Mesenteric fat pad (tissue), 1 donor: ENCODE results near the gene PUSL1. TPM values are rescaled to one million over a fixed set of nuclear protein-coding genes. Genes with fewer than 3 reads are reported as not detected.

Experiments used
- DNase-seq: peaks from one replicate; pipeline ENCODE4 v3.0.0-alpha.2; 2020; ENCODE audit warnings: low spot score
- total RNA-seq: library from RNA; stranded (reverse); fragmentation: NEBNext Ultra II Directional; extraction: Animal tissue kit (Norgen Biotek cat#: 25700); gene quantifications from one replicate; pipeline ENCODE4 v1.2.1, GENCODE V29; 2021
- donor health status: DM: yes; HTN: yes; CAD: no.

Gene PUSL1
- total RNA-seq, 1 donor from 2014 or later = 11.6 TPM

DNA sequence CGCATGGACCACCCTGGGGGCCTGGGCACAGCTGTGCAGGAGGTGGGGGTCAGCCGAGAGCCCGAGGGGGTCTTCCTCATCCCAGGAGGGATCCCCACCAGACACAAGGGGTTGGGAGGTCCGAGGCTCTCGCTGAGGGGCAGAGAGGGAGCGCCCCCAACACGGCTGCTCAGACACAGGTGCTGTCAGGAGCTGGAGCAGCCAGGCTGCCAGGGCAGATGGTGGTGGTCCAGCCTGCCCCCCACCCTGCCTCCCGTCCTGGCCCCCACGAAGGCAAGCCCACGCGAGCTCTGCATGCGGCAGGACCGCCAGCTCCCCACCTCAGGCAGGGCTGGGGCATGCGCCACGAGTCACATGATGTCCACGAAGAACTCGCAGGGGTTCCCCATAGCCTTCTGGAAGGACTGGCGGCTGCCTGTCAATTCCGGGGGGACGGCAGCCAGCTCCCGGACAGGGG, 27.4 kb downstream of the PUSL1 start:
- no peak for DNase-seq

DNA sequence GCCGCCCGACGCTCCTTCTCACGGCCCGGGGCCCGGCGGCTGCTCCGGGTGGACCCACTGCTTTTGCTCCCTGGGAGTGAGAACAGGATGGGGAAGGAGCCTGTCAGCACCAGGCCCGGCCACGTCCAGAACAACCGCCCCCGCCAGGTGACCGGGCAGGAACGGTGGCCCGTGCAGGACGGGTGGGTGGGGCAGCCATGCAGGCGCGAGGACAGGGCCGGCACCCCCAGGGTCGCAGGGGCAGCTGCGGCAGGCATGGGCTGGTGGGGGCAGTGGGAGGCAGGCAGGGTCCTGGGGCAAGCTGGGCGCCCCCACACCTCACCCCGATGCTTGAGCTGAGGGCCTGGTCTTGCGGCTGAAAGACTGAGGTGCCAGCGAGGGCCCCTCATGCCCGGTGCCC, 28.0 kb downstream of the PUSL1 start:
- DNase-seq = no peak

DNA sequence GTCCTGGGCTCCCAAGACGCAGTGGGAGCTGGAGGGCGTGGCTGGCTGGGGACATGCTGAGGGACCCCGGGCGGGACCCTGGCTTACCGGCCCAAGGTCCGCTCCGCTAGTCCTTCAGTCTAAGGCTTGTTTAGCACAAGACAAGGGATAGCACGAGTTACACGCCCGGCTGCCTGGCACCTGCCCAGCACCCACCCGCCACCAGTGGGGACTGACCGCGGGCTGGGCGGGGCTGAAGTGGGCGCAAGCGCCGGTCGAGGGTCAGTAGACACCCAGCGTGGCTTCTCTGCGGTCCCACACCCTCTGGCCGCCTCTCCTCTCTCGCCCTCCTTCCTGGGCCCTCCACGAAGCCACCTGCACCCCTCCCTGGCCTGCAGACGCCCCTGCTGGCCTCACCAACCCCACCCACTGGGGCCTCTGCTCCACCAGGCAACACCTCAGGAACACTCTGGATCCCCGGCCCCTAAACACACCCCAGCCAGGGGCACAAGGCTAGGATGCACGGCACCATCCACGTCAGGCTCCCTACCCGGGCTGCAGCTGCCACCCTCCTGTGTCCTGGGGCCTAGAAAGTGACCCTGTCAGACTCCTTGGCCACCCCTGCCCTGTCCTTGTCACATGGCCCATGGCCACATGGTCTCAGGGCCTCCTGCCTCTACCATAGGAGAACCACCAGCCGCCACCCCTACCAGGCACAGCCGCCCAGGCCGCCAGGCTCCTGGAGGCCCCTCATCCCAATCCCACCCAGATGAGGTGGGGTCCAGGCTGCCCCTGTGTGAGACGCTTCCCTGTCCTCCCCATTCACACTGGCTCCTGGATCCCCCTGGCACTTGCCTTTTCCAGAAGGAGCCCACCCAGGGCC, 28.8 kb downstream of the PUSL1 start:
- DNase-seq = no peak

DNA sequence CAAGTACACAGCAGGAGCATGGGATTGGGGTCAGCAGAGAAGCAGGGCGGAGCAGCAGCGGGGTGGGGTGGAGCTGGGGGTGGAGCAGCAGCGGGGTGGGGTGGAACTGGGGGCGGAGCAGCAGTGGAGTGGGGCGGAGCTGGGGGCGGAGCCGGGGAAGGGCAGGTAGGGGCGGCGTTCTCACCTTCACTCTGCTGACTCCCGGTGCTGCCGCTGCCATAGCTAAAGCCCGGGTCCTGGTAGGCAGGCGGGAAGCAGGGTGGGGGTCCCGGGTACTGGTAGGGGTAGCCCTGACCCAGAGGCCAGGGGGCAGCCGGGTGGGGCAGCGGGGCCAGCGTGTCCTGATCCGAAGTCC, 29.4 kb downstream of the PUSL1 start:
- DNase-seq = no peak

DNA sequence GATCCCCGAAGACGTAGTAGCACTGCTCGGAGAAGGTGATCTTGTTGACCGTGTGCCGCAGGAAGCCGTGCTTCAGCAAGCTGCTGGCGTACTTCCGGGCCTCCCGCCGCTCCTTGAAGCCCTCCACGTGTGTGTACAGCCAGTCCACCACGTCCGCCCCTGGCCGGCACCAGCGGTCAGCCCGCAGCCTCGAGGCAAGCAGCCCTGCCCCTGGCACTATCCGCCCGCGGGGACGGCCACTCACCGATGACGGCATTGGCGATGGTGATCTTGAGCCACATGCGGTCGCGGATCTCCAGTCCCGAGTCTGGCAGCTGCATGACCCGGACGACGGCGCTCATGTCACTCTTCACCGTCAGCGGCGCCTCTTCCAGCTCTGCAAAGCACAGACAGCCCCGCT, 29.9 kb downstream of the PUSL1 start:
- no peak for DNase-seq

DNA sequence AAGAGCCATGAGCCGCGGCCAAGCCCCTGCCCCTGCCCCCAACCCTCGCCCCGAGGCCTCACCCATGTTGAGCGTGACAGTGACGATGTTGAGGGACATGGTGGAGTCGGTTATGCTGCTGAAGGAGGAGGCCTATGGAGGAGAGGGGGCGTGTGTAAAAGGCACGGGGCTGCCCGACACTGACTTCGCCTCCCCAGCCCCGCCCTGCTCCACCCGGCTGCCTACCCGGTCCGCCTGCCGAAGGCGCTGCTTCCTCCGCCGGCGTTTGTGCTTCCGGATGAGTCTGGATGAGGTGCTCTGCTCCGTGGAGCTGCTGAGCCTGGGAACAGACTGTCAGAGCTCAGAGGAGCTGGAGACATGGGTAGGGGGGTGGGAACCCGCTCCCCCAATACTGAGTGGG, 31.8 kb downstream of the PUSL1 start:
- no peak for DNase-seq

DNA sequence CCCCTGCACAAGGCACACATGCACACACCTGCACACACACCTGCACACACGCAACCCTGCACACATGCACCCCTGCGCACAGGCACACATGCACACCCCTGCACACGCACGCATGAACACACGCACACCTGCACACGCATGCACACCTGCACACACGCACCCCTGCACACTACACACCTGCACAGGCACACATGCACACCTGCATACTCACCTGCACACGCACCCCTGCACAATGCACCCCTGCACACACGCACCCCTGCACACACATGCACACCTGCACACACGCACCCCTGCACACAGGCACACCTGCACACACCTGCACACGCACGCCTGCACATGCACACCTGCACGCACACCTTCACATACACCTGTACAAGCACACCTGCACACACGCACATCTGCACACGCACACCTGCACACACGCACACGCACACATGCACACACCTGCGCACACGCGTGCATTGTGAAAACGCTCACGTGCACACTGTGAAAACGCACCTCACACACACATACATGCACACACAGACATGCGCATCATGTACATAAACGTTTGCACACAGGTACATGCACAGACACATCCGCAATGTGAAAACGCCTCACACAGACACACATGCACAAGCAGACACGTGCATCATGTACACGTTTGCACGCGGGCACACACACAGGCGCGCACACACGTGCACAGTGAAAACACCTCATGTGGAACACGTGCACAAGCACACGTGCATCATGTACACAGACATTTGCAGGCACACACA, 32.6 kb downstream of the PUSL1 start:
- DNase-seq = no peak

DNA sequence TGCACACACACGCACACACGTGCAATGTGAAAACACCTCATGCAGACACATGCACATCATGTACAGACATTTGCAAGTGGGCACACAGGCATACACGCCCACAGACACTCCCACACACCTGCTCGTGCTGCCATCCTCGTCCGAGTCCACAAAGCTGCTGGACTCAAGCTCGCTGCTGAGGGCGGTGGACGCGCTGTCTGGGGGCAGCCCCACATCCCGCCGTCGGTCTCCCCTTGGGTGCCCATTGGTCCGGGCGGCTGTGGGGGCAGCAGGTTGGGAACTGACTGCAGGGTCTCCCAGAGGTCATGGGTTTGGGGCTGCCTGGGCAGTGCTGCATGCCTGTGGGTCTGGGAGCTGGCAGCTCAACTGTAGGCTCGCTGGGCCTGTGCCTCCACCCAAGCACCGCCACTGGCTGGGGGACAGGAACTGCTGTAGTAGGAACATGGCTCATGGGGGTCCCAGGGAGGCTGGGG, 33.2 kb downstream of the PUSL1 start:
- DNase-seq = no peak

DNA sequence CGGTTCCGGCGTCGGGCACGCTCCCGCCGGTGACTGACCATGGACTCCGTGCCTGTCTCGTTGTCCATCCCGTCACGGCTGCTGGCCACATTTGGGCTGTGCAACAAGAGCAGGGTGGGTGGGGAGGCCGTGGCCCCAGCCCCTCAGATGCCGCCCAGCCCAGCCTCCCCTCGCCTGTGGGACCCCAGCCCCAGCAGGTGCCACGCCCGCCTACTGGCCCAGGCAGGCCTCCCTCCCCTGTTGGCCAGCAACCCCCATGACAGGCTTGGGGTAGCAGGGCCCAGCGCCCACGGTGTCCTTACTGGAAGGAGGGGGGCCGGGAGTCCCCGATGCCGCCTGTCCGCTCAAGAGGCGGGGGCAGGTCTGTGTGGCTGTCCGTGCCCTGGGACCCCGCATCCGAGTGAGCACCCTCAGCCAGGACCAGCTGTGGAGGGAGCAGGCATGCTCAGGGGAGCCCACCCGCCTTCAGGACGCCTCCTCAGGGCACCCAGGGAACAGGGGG, 33.7 kb downstream of the PUSL1 start:
- DNase-seq = no peak

DNA sequence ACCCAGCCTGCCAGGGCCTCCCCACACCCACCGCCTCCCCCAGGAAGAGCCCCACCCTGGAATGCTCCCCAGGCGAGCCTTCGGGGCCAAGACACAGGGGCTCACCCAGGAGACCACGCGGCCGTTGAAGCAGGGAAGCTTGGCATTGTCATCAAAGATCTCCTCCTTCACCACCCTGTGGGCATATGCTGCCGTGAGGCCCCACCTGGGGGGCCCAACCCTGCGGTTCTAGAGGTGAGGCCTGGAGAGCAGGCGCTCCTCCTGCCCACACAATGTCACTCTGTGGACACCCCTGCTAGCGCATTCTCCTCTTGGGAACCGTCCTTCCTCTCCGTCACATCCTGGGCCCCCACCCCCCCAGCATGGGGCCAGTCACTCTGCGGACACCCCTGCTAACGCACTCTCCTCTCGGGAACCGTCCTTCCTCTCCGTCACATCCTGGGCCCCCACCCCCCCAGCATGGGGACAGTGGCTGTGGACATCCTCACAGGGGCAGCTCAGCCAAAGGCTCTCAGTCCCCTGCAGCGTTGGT, 34.3 kb downstream of the PUSL1 start:
- no peak for DNase-seq

DNA sequence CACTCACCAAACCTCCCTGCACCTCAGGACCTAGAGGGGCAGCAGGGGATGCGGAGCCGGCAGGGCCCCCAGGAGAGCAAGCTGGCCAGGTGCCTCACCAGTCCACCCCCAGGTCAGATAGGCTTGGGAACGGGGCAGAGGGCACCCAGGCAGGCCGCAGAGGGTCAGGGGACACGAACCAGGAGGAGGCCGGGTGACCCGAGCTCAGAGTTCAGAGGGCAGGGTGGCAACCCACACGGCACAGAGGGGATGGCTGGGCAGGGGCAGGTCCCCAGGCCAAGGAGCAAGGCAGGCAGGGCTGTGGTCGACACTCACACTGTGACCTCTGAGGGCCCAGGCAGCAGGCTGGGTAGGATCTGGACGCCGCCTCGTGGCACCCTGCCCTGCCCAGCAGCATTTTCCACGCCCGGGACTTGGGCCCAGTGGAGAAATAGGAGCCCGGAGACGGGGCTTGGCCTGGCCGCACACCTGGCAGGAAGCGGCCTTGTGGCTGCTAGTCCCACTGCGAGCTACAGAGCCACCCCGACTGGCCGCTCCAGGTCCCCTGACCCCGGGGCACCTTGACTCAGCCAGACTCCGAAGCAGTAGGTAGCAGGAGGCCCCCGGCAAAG, 35.5 kb downstream of the PUSL1 start:
- no peak for DNase-seq

DNA sequence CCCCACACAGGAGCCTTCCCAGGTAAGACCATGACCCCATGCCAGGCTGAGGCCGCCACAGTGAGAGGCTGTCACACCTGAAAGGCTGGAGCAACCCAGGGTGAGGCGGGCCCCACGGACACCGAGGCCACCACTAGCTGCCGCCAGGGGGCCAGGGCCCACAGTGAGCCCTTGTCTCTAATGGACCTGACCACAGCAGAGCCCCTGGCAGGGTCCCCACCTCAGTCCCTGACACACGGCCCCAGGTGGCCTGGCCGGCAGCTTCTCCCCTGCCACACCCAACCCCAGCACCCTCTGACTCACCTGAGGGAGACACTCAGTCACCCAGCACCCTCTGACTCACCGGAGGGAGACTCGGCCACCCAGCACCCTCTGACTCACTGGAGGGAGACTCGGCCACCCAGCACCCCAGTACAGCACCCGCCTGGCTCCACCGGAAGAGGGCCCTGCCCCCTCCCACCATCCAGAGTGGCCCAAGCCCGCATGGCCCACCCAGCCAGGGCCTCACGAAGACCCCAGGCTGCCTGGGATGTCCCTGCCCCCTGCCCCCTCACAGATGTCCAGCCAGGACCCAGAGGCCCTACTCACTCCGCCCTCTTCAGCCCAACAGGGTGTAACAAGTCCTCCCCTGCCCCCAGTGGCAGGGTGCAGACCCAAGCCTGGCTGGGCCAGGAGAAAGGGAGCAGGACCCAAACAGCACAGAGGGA, 36.4 kb downstream of the PUSL1 start:
- no peak for DNase-seq

DNA sequence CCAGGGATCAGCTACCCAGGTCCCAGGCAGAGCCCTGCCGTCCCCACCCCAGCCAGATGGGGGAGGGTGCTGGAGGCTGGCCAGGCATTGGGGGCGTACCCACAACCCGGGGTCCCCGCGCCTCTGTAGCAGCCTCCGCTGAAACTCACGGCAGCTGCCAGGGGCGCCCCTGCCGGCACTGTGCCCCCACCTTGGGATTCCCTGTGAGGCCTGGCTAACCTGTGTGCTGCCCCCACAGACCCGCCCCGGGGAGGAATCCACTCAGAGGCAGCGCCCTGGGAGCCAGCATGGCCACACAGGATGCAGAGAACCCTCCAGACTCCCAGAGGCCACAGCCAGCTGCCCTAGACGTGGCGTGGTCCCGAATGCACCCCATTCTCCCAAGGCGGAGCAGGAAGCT, 37.0 kb downstream of the PUSL1 start:
- DNase-seq = no peak

DNA sequence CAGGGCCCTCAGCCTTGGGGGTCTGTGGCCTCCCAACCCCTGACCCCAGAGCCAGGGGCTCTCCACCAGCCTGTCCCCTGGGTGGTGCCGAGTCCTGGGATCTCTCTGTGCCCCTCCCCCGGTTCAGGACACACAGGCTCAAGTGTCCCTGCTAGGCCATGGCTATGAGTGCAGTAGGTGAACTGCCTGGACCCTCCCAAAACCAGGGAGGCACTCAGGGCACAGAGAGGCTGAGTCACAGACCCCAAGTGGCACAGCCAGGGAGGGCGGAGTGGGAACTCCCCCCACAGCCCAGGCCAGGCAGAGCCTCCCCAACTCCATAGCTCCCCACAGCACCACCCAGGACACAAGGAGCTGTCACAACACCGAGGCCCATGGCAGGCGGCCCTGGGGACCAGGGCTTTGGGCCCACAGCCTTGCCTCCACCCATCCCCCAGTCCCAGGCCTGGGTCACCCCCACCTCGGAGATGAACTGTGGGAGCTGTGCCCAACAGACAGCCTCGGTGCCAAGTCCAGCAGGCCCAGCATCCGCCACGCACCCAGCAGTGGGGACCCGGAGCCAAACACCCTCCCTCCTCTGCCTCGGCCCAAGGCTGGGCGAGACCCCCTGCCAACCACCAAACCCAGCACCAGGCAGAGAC, 37.6 kb downstream of the PUSL1 start:
- DNase-seq = no peak

DNA sequence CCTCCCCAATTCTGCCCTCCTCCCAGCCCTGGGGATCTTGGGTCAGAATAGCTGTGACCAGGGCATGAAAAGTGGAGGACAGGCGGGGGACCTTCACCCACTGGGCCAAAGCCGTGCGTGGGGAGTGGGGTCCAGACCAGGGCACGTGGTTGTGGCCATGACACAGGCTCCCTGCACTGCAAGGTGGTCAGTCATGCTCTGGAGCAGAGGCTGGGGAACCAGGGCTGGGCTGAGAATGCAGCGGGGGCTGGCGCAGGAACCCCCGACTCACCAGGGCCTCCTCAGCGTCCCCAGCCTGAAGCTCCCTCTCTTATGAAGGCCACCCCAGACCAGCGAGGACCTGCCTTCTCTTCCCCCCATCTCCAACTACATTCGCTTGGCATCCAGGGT, 38.1 kb downstream of the PUSL1 start:
- no peak for DNase-seq

DNA sequence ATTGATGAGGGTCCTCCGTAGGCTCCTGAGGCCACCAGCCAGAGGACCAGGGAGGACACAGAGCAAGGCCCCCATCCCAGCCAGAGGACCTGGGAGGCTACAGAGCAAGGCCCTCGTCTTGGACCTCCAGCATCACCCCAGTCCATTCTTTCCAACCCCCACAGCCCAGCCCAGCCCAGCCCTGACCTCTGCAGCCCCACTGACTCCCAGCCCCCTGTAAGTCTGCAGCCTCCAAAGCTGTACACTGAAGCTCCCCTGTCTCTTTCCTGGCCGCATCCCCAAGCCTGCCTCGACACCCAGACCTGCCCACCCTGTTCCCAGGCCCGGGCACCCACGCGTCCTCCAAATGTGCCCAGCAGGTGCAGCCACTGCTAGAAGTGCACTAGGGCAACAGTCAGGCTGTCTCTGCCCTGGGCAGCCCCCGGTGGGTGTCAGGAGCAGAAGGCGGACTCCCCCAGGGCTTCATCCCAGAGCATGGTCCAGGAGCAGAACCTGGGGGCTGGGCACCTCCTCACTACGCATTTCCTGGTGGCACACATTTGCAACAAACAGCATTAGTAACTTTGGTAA, 38.7 kb downstream of the PUSL1 start:
- no peak for DNase-seq

DNA sequence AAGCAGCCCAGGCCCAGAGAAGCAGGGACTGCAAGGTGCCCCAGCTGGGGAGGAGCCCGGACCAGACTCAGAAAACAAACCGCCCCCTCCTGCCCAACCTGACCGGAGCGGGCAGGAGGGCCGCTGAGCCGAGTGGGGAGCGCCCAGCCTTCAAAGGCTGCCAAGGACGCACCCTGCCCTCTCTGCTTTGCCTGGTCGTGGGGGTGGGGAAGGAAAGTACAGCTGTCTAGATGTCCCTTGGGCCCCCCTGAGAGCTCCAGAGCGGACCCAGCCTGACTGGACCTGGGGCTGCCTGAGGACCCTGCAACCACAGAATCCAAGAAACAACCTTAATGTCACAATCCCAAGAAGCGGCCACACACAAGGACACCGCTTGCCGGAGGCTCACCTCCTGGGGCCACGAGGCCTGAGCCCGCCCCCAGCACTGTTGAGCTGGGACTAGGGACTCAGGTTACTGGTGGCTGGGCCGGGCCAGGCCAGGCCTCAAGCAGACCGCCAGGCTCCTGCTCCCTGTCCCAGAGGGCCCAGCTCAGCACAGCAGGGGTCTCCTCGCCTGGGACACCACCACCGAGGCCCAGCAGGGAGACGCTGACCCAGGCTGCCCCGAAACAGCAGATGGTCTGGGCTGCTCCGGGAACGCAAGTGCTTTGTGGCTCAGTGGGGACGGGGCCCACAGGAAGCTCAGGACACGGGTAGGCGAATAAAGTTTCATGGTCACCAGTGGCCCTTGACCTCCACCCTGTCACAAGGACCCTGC, 39.4 kb downstream of the PUSL1 start:
- no peak for DNase-seq

DNA sequence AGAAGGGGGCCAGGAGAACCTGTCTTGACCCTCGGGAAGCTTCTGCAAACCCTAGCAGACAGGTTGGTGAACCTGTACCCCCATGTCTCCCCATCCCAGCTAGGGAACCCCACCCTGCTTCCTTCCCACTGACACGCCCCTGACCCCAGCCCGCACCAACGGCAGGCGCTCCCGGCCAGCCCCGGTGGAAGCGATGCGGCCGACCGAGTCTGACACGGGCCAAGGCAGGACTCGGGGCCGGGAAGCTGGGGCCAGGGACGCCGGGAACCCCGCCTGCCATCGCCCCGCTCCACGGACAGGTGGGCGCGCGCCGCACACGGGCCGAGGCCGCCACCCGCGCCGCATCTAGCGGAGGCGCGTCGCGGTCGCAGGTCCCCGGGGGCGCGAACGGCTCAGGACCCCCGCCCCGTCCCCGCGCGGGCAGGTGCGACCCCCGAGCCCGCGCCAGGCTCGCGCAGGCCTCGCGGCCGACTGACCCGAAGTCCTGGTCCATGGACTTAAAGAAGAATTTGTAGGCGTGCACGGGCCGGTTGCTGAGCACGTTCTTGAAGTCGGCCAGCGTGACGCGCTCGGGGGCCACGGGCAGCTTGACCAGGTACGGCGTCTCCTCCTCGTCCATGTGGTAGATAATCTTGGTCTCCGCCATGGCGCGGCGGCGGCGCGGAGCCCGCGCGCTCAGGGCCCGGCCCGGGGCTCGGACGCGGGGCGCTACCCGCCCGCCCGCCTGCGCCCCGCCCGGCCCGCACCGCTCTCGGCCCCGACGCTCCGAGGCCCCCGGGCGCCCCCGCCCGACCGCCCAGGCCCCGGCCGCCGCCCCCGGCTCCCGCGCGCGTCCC, 40.2 kb downstream of the PUSL1 start:
- no peak for DNase-seq
